GM10847 (cell line): ENCODE measurements around the gene RHOT2.
A peak's percentile ranks its signal among the peaks of the same experiment; 100 is the strongest.

Source experiments
- POLR2A ChIP-seq: IDR thresholded peaks from 2 replicates; pipeline ENCODE4 v1.6.1; 2011; ENCODE audit not compliant: insufficient read length; ENCODE audit errors: extremely low read depth

RHOT2 gene

DNA sequence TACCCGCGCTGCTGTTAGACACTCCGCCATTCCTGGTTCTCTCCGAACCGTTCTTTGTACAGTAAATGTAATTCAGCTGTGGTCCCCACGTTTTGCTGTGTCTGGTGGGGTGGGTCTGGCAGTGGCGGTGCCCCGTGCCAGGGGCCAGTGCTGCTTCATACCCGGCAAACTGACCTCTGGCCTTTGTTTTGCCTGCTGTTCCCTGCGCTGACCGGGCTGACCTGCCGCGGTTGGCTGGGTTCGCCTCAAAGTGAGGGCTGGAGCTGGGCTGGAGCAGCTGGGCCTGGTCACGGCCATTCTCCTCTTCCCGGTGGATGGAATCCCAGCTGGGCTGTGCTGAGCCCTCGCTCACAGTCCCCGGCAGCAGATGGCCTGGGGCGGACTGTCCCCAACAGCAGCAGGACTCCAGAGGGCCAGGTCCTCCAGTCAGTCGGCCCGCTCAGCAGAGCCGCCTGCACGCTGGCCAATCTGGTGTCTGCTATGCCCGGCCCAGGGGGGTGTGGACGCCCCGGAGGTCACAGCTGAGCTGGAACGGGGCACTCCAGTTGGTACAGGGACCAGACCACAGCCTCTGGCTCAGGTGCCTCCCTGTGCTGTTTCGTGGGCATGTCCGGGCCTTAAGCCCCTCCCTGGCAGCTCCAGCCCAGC lies 38.6 kb upstream of the RHOT2 start:
- no peak for TF ChIP-seq POLR2A

GRCh38 chr16:629833-630248 lies 38.1 kb upstream of the RHOT2 start:
- TF ChIP-seq POLR2A, result no peak

GRCh38 chr16:630249-630814 lies 37.6 kb upstream of the RHOT2 start:
- TF ChIP-seq POLR2A, result no peak

GRCh38 chr16:630815-631405 lies 37.0 kb upstream of the RHOT2 start, which contains the start of gene WFIKKN1:
Gene WFIKKN1, plus strand, starts transcription at chr16:630985. Its CDS starts 269 bp downstream, at chr16:631254.
- TF ChIP-seq POLR2A, result no peak

DNA sequence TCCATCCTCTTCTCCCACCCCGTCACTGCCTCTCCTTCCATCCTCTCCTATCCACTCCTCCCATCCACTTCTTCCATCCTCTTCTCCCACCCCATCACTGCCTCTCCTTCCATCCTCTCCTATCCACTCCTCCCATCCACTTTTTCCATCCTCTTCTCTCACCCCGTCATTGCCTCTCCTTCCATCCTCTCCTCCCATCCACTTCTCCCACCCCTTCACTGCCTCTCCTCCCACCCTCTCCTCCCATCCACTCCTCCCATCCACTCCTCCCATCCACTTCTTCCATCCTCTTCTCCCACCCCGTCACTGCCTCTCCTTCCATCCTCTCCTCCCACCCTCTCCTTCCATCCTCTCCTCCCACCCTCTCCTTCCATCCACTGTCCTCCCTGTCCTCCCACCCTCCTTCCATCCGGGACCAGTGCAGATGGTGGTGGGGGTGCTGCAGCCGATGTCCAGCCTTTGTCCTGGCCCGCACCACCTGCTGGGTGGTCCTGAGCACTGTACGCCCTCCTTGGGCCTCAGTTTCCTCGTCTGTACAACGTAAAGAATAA lies 36.0 kb upstream of the RHOT2 start:
- no peak for TF ChIP-seq POLR2A

DNA sequence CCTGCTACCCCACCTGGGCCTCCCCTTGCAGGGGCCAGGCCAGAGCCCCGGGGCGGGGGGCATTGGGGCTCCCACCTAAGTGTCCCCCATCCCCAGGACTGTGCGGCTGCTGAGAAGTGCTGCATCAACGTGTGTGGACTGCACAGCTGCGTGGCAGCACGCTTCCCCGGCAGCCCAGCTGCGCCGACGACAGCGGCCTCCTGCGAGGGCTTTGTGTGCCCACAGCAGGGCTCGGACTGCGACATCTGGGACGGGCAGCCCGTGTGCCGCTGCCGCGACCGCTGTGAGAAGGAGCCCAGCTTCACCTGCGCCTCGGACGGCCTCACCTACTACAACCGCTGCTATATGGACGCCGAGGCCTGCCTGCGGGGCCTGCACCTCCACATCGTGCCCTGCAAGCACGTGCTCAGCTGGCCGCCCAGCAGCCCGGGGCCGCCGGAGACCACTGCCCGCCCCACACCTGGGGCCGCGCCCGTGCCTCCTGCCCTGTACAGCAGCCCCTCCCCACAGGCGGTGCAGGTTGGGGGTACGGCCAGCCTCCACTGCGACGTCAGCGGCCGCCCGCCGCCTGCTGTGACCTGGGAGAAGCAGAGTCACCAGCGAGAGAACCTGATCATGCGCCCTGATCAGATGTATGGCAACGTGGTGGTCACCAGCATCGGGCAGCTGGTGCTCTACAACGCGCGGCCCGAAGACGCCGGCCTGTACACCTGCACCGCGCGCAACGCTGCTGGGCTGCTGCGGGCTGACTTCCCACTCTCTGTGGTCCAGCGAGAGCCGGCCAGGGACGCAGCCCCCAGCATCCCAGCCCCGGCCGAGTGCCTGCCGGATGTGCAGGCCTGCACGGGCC lies 35.2 kb upstream of the RHOT2 start:
- no peak for TF ChIP-seq POLR2A

DNA sequence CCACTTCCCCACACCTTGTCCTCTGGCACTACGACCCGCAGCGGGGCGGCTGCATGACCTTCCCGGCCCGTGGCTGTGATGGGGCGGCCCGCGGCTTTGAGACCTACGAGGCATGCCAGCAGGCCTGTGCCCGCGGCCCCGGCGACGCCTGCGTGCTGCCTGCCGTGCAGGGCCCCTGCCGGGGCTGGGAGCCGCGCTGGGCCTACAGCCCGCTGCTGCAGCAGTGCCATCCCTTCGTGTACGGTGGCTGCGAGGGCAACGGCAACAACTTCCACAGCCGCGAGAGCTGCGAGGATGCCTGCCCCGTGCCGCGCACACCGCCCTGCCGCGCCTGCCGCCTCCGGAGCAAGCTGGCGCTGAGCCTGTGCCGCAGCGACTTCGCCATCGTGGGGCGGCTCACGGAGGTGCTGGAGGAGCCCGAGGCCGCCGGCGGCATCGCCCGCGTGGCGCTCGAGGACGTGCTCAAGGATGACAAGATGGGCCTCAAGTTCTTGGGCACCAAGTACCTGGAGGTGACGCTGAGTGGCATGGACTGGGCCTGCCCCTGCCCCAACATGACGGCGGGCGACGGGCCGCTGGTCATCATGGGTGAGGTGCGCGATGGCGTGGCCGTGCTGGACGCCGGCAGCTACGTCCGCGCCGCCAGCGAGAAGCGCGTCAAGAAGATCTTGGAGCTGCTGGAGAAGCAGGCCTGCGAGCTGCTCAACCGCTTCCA lies 34.4 kb upstream of the RHOT2 start:
- TF ChIP-seq POLR2A, result no peak

- no peak for TF ChIP-seq POLR2A
These were observed 33.8 kb upstream of the RHOT2 start for GRCh38 chr16:634051-634670.

- TF ChIP-seq POLR2A, result no peak
These were observed 32.9 kb upstream of the RHOT2 start for GRCh38 chr16:634996-635395.

GRCh38 chr16:635573-636205 lies 32.2 kb upstream of the RHOT2 start:
- no peak for TF ChIP-seq POLR2A

- TF ChIP-seq POLR2A, result peak; percentile 65
These were observed 31.5 kb upstream of the RHOT2 start, which contains the start of gene METTL26 for GRCh38 chr16:636206-637080. Gene METTL26, minus strand, starts transcription at chr16:636305. Its CDS starts 15 bp downstream, at chr16:636290.

DNA sequence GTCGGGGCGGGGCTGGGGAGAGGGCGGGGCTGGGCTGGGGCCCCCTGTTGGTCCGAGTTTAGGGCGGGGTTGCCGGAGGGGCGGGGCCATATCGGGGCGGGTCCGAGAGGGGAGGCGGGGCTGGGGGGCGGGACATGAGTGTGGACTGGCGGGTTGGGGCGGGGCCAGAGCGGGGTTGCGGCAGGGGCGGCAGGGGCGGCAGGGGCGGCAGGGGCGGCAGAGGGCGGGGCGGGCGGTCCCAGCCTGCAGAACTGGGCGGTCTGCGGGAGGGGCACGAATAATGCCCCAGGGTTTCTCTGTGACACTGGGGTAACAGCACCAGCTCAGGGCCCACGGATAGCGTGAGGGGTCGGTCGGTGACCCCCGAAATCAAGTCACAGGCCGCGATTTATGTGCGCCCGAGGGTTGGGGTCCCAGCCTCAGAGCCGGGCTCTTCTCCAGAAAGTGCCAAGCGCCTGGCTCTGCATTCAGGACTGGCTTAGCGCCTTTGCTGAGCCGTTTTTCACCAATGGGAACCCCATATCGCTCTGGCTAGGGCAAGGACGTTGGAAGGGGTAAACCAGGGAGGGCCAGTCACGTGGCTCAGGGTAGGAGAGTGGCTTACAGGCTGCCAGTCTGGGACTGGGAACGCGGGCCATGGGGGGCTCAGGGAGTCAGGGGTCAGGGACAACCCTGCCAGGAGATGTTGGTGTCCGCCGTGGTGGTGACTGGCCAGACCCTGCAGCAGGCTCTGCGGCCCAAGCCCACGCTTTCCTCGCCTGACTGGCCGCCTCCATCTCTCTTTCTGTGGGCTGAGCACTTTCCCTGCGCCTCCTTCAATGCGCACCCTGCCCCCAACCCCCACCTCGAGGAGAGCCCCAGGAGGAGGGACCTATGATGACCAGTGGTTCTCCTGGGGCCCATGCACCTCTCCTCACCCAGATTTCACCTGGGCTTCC lies 30.6 kb upstream of the RHOT2 start:
- no peak for TF ChIP-seq POLR2A

- no peak for TF ChIP-seq POLR2A
These were observed 29.8 kb upstream of the RHOT2 start for GRCh38 chr16:638034-638543.
